GDM1 (cell line): Measurements from ENCODE around the gene THRB.

Experiments
- DNase-seq: peaks from one replicate; lab custom pipeline; 2025; lab: John Stamatoyannopoulos, UW

Gene THRB

GRCh38 chr3:24375947-24376384 lies 118.7 kb downstream of the THRB start:
- DNase-seq, result no peak

- no peak for DNase-seq
Measured at GRCh38 chr3:24374801-24375200, 119.8 kb downstream of the THRB start.

GRCh38 chr3:24373198-24373959 lies 121.3 kb downstream of the THRB start:
- DNase-seq, result no peak

GRCh38 chr3:24372559-24373197 lies 122.0 kb downstream of the THRB start:
- DNase-seq, result no peak

GRCh38 chr3:24370352-24371090 lies 124.1 kb downstream of the THRB start:
- no peak for DNase-seq

- no peak for DNase-seq
Measured at GRCh38 chr3:24368605-24369004, 126.0 kb downstream of the THRB start.

GRCh38 chr3:24367664-24368264 lies 126.9 kb downstream of the THRB start:
- DNase-seq, result no peak

GRCh38 chr3:24367216-24367615 lies 127.4 kb downstream of the THRB start:
- DNase-seq, result no peak

- DNase-seq, result no peak
Measured at GRCh38 chr3:24365168-24365567, 129.5 kb downstream of the THRB start.

GRCh38 chr3:24364359-24364758 lies 130.3 kb downstream of the THRB start:
- no peak for DNase-seq

- DNase-seq, result no peak
Measured at GRCh38 chr3:24363242-24363641, 131.4 kb downstream of the THRB start.

GRCh38 chr3:24361623-24362022 lies 133.0 kb downstream of the THRB start:
- DNase-seq, result no peak

- no peak for DNase-seq
Measured at GRCh38 chr3:24360957-24361356, 133.7 kb downstream of the THRB start.

GRCh38 chr3:24359645-24360462 lies 134.8 kb downstream of the THRB start:
- DNase-seq, result no peak

- no peak for DNase-seq
Measured at GRCh38 chr3:24359102-24359501, 135.5 kb downstream of the THRB start.

- no peak for DNase-seq
Measured at GRCh38 chr3:24357635-24358034, 137.0 kb downstream of the THRB start.

- DNase-seq, result no peak
Measured at GRCh38 chr3:24355806-24356205, 138.8 kb downstream of the THRB start.

GRCh38 chr3:24354230-24354629 lies 140.4 kb downstream of the THRB start:
- no peak for DNase-seq

- no peak for DNase-seq
Measured at GRCh38 chr3:24352893-24353553, 141.6 kb downstream of the THRB start.

GRCh38 chr3:24351779-24352469 lies 142.7 kb downstream of the THRB start:
- no peak for DNase-seq
